Measurements from ENCODE around the gene APOE. TPM values are rescaled to one million over a fixed set of nuclear protein-coding genes. Genes with fewer than 3 reads are reported as not detected.

APOE gene
- total and polyA plus RNA-seq, 2 donors (not counting 3 experiments of a cell fraction or from before 2014, with no cell fraction given): 3.3 to 6.2 TPM

DNA sequence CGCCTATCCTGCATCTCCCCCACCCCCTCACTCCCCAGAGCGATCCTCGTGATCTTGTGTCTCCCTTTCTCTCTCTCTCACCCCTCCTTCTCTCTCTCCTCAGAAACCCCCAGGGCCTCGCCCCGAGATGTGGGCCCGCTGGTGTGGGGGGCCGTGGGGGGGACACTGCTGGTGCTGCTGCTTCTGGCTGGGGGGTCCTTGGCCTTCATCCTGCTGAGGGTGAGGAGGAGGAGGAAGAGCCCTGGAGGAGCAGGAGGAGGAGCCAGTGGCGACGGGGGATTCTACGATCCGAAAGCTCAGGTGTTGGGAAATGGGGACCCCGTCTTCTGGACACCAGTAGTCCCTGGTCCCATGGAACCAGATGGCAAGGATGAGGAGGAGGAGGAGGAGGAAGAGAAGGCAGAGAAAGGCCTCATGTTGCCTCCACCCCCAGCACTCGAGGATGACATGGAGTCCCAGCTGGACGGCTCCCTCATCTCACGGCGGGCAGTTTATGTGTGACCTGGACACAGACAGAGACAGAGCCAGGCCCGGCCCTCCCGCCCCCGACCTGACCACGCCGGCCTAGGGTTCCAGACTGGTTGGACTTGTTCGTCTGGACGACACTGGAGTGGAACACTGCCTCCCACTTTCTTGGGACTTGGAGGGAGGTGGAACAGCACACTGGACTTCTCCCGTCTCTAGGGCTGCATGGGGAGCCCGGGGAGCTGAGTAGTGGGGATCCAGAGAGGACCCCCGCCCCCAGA, 27.3 kb upstream of the APOE start:
- FAIRE-seq (no peak), DNase-seq (ENCODE audit: low read depth, low spot score) (no peak)
- peaks cover 14% of the 10 kb centered on the region for H3K4me1 ChIP-seq (ENCODE audit: control insufficient read depth, extremely low read depth, insufficient read depth, low read length)
- H3K4me3 ChIP-seq (replicated peaks in 1 of 3; ENCODE audit: insufficient read depth in 1 of 3, low read depth in 1 of 3, low read length in 3 of 3): no peak overlapping the region
- no peaks in the 10 kb centered on the region for H3K79me2 ChIP-seq (ENCODE audit: control insufficient read depth, insufficient read depth, low read length)
- no peaks in the 10 kb centered on the region for H3K27me3 ChIP-seq (ENCODE audit: control insufficient read depth in 2 of 2, insufficient read depth in 2 of 2, low read length in 2 of 2)
- dilution Hi-C loops (cut with MboI; ENCODE audit: extremely low pct_ligation_motif_present, low sequenced_read_pairs): no loop called here
- no peak overlapping the region for H3K9ac ChIP-seq (replicated peaks; ENCODE audit: extremely low read depth, insufficient read depth, low read length)
- BruUV-seq (replicated peaks): TSS peak; percentile 35
- no peak for TF ChIP-seq MYC (IDR thresholded peaks at IDR 0.05; ENCODE audit: low read depth, low read length)
- peak; percentile 4 for TF ChIP-seq POLR2AphosphoS5 (IDR thresholded peaks at IDR 0.05; ENCODE audit: insufficient read depth, low read depth, low read length)
- intact Hi-C loops (cut with micrococcal nuclease): no loop called here
- H4K20me1 ChIP-seq (replicated peaks; ENCODE audit: control insufficient read depth, extremely low read depth, insufficient read depth, low read length): no peaks in the 10 kb centered on the region
- no peak overlapping the region for H2AFZ ChIP-seq (ENCODE audit: low read depth, low read length)
- no peak overlapping the region for H3K4me2 ChIP-seq (ENCODE audit: insufficient read depth, low read length)
- H3K27ac ChIP-seq (ENCODE audit: insufficient read depth, low read depth, low read length): no peak overlapping the region
- H3K9me1 ChIP-seq (replicated peaks; ENCODE audit: control insufficient read depth, extremely low read depth, insufficient read depth, low read length): no peaks in the 10 kb centered on the region
- CTCF ChIA-PET: no interaction called here
- peaks cover 7 to 48% of the 10 kb centered on the region in 2 experiments for H3K36me3 ChIP-seq (ENCODE audit: control insufficient read depth in 2 of 2, extremely low read depth in 1 of 2, insufficient read depth in 2 of 2, low read length in 2 of 2)
- H3K9me3 ChIP-seq (replicated peaks; ENCODE audit: control insufficient read depth, insufficient read depth, low read length): no peaks in the 10 kb centered on the region
- POLR2A ChIA-PET: no interaction called here

DNA sequence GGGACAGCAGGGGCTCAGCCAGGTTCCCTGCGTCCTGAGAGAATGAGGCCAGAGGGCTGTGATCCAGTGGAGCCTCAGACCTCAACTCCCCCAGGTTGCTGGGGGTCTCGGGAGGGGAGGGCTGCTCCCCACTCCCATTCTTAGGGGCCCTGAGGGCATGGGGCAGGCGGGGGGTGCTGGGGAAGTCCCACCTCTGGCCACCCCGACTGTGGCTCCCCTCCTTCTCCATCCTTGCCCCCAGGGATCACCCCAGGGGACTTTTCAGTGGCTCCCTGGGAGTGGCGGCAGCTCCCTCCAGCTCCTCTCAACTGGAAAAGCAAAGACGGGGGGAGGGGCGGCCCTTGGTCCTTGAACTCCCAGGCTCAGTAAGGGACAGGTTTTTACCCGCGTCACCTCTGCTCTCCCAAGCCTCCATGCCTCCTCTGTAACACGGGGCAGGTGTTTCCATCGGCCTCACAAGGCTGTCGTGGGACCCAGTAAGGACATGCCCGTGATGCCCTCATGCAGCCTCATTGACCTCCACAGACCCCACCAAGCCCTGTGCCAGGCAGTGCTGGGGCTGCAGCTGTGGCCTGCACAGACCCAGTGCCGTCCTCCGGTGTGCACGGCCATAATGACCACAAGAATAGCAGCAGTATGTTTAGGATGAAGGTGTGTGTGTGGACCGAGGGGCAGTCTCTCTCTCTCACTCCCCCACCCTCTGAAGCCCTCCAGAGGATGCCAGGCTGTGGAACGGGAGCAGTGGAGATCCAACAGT, 26.1 kb upstream of the APOE start:
- Histone ChIP-seq H4K20me1 (replicated peaks; ENCODE audit: control insufficient read depth, extremely low read depth, insufficient read depth, low read length) (no peaks in the 10 kb centered on the region), H3K4me2 (ENCODE audit: insufficient read depth, low read length) (no peak overlapping the region), H3K27me3 (ENCODE audit: control insufficient read depth in 2 of 2, insufficient read depth in 2 of 2, low read length in 2 of 2) (no peaks in the 10 kb centered on the region), H3K9me3 (replicated peaks; ENCODE audit: control insufficient read depth, insufficient read depth, low read length) (no peaks in the 10 kb centered on the region), H3K36me3 (ENCODE audit: control insufficient read depth in 2 of 2, extremely low read depth in 1 of 2, insufficient read depth in 2 of 2, low read length in 2 of 2) (peaks cover 4 to 42% of the 10 kb centered on the region in 2 experiments), H3K27ac (ENCODE audit: insufficient read depth, low read depth, low read length) (no peak overlapping the region), H3K4me1 (ENCODE audit: control insufficient read depth, extremely low read depth, insufficient read depth, low read length) (peaks cover 14% of the 10 kb centered on the region), H3K4me3 (replicated peaks in 1 of 3; ENCODE audit: insufficient read depth in 1 of 3, low read depth in 1 of 3, low read length in 3 of 3) (no peak overlapping the region), H3K79me2 (ENCODE audit: control insufficient read depth, insufficient read depth, low read length) (no peaks in the 10 kb centered on the region), H3K9me1 (replicated peaks; ENCODE audit: control insufficient read depth, extremely low read depth, insufficient read depth, low read length) (no peaks in the 10 kb centered on the region), H3K9ac (replicated peaks; ENCODE audit: extremely low read depth, insufficient read depth, low read length) (no peak overlapping the region), H2AFZ (ENCODE audit: low read depth, low read length) (no peak overlapping the region)
- no peak for TF ChIP-seq EZH2 (IDR thresholded peaks at IDR 0.05; ENCODE audit: borderline replicate concordance, low read depth, low read length, severe bottlenecking)
- TF ChIP-seq JUN (IDR thresholded peaks at IDR 0.05; ENCODE audit: borderline replicate concordance, insufficient read depth, insufficient read length, low read depth): no peak
- TF ChIP-seq GATA2 (IDR thresholded peaks at IDR 0.05; ENCODE audit: insufficient read depth, insufficient read length, low read depth, low read length): no peak
- TF ChIP-seq MYC (IDR thresholded peaks at IDR 0.05; ENCODE audit: low read depth, low read length): no peak
- TF ChIP-seq POLR2AphosphoS5 (IDR thresholded peaks at IDR 0.05; ENCODE audit: insufficient read depth, low read depth, low read length): no peak
- no peak for TF ChIP-seq FOS (IDR thresholded peaks at IDR 0.05; ENCODE audit: borderline replicate concordance, insufficient read depth, low read length)
- TF ChIP-seq POLR2A (IDR thresholded peaks at IDR 0.05; ENCODE audit: low read depth, low read length): no peak
- TF ChIP-seq, protein P1, sequence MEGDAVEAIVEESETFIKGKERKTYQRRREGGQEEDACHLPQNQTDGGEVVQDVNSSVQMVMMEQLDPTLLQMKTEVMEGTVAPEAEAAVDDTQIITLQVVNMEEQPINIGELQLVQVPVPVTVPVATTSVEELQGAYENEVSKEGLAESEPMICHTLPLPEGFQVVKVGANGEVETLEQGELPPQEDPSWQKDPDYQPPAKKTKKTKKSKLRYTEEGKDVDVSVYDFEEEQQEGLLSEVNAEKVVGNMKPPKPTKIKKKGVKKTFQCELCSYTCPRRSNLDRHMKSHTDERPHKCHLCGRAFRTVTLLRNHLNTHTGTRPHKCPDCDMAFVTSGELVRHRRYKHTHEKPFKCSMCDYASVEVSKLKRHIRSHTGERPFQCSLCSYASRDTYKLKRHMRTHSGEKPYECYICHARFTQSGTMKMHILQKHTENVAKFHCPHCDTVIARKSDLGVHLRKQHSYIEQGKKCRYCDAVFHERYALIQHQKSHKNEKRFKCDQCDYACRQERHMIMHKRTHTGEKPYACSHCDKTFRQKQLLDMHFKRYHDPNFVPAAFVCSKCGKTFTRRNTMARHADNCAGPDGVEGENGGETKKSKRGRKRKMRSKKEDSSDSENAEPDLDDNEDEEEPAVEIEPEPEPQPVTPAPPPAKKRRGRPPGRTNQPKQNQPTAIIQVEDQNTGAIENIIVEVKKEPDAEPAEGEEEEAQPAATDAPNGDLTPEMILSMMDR (IDR thresholded peaks at IDR 0.05; ENCODE audit: extremely low read depth in 1 of 2, insufficient read depth in 1 of 2, low read depth in 1 of 2, low read length in 2 of 2): no peak
- TF ChIP-seq, protein P2, sequence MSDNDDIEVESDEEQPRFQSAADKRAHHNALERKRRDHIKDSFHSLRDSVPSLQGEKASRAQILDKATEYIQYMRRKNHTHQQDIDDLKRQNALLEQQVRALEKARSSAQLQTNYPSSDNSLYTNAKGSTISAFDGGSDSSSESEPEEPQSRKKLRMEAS (IDR thresholded peaks at IDR 0.05; ENCODE audit: insufficient read depth, insufficient read length): no peak
- FAIRE-seq (no peak), DNase-seq (ENCODE audit: low read depth, low spot score) (no peak)
- intact Hi-C loops (cut with micrococcal nuclease): no loop called here
- ChIA-PET POLR2A (no interaction called here), CTCF (no interaction called here)
- BruUV-seq (replicated peaks): no TSS peak
- dilution Hi-C loops (cut with MboI; ENCODE audit: extremely low pct_ligation_motif_present, low sequenced_read_pairs): no loop called here

All from endothelial cell of umbilical vein (primary cell).